HCT116 (cell line): ENCODE measurements around the gene SCML2. TPM values are rescaled to one million over a fixed set of nuclear protein-coding genes. Genes with fewer than 3 reads are reported as not detected.

Experiments
- ATAC-seq: fragments of 200-7000 bp; cut with Tn5 transposase; 2 replicates; pipeline ENCODE4 v1.9.1; 2020; ENCODE audit warnings: mild to moderate bottlenecking, moderate library complexity
- BruUV-seq: library from RNA; stranded (reverse); fragments of 400-500 nt; replicated peaks from 2 replicates; lab custom pipeline; 2021; lab: Mats Ljungman, UMichigan
- CTCF ChIA-PET: fragments of 300-600 bp; sonication (Branson Sonifier 250); formaldehyde crosslinking; loops from one replicate; lab custom pipeline; 2021; ENCODE audit warnings: antibody characterized with exemption; lab: Charles Lee
- POLR2A ChIA-PET: fragments of 300-600, 350-600 bp; sonication (Branson Sonifier 250); formaldehyde crosslinking; loops from one replicate; lab custom pipeline; 2021; ENCODE audit warnings: antibody characterized with exemption; lab: Charles Lee
- RAD21 ChIA-PET, 2 experiments: fragments of 300-600 bp; sonication (Branson Sonifier 250); formaldehyde crosslinking; loops; one replicate each; lab custom pipeline; 2023; ENCODE audit warnings: low total read pairs in 2 of 2; ENCODE audit not compliant: uncharacterized antibody in 2 of 2, unreplicated experiment in 2 of 2, low non-redundant PET in 1 of 2; lab: Charles Lee
- DNase-seq: peaks from one replicate; pipeline ENCODE4 v3.0.0-alpha.2; 2010; ENCODE audit warnings: low read depth, low spot score
- H2AFZ ChIP-seq: fragments of 200-600 bp; shearing (Covaris generic), sonication (generic); 2 replicates; pipeline ENCODE4 v1.6.1; 2017; ENCODE audit warnings: low read depth, mixed run types, mixed read lengths, antibody characterized with exemption, low read length; ENCODE audit not compliant: poor library complexity, severe bottlenecking
- H3K27ac ChIP-seq: 2 replicates; pipeline ENCODE4 v1.5.1; 2012; ENCODE audit warnings: low read depth, low read length
- H3K27me3 ChIP-seq: fragments of 200-600 bp; sonication (generic); 2 replicates; pipeline ENCODE4 v1.6.1; 2016; ENCODE audit warnings: mixed run types, low read length, mixed read lengths; ENCODE audit not compliant: insufficient read depth
- H3K36me3 ChIP-seq, 2 experiments: fragments of 200-500 bp in 1 of 2; fragments of 200-600 bp in 1 of 2; sonication (Bioruptor generic) in 1 of 2; sonication (generic) in 1 of 2; 2 replicates each; pipeline versions ENCODE4 v1.5.1 to v1.6.1; 2014 to 2016; ENCODE audit warnings: low read length in 2 of 2, inconsistent platforms in 1 of 2, mixed read lengths in 1 of 2, mixed run types in 1 of 2; ENCODE audit not compliant: insufficient read depth in 2 of 2, control insufficient read depth in 1 of 2
- H3K4me1 ChIP-seq, 2 experiments: fragments of 200-600 bp in 1 of 2; sonication (generic) in 1 of 2; 2 replicates each; pipeline versions ENCODE4 v1.5.1 to v1.6.1; 2012 to 2017; ENCODE audit warnings: low read length in 2 of 2, inconsistent platforms in 1 of 2, mild to moderate bottlenecking in 1 of 2, mixed read lengths in 1 of 2, mixed run types in 1 of 2, moderate library complexity in 1 of 2; ENCODE audit not compliant: insufficient read depth in 2 of 2, control insufficient read depth in 1 of 2
- H3K4me2 ChIP-seq: fragments of 200-600 bp; sonication (generic); 2 replicates; pipeline ENCODE4 v1.6.1; 2017; ENCODE audit warnings: mixed run types, low read length, mixed read lengths
- H3K4me3 ChIP-seq, 2 experiments: fragments of 200-600 bp in 1 of 2; sonication (generic) in 1 of 2; replicated peaks in 1 of 2; 2 replicates each; pipeline ENCODE4 v1.5.1; 2011 to 2016; ENCODE audit warnings: low read length in 2 of 2, control low read depth in 1 of 2, low read depth in 1 of 2, mild to moderate bottlenecking in 1 of 2, mixed read lengths in 1 of 2, mixed run types in 1 of 2
- H3K79me2 ChIP-seq: fragments of 200-600 bp; sonication (generic); 2 replicates; pipeline ENCODE4 v1.6.1; 2017; ENCODE audit warnings: mild to moderate bottlenecking, mixed run types, low read length, moderate library complexity, mixed read lengths; ENCODE audit not compliant: insufficient read depth
- H3K9ac ChIP-seq: fragments of 200-600 bp; sonication (generic); 2 replicates; pipeline ENCODE4 v1.6.1; 2016; ENCODE audit warnings: low read length, mixed read lengths
- H3K9me2 ChIP-seq: fragments of 200-600 bp; sonication (generic), shearing (Covaris generic); 2 replicates; pipeline ENCODE4 v1.6.1; 2017; ENCODE audit warnings: mixed run types, mild to moderate bottlenecking, moderate library complexity; ENCODE audit not compliant: insufficient read depth
- H3K9me3 ChIP-seq, 2 experiments: fragments of 200-500 bp in 1 of 2; fragments of 200-600 bp in 1 of 2; sonication (Bioruptor generic) in 1 of 2; sonication (generic) in 1 of 2; 2 replicates each; pipeline ENCODE4 v1.6.1; 2014 to 2017; ENCODE audit warnings: low read length in 2 of 2, mixed read lengths in 2 of 2, inconsistent platforms in 1 of 2, low read depth in 1 of 2, mild to moderate bottlenecking in 1 of 2, mixed run types in 1 of 2, moderate library complexity in 1 of 2; ENCODE audit not compliant: control insufficient read depth in 1 of 2, insufficient read depth in 1 of 2
- H4K20me1 ChIP-seq: fragments of 200-600 bp; sonication (generic), shearing (Covaris generic); 2 replicates; pipeline ENCODE4 v1.6.1; 2017; ENCODE audit warnings: mixed run types, mild to moderate bottlenecking, moderate library complexity; ENCODE audit not compliant: insufficient read depth
- CBX3 ChIP-seq: IDR thresholded peaks from 2 replicates; pipeline ENCODE4 v1.6.1; 2012; ENCODE audit warnings: low read depth
- CTCF ChIP-seq, 3 experiments: fragments of 200-600 bp in 1 of 3; sonication (generic) in 1 of 3; IDR thresholded peaks in 2 of 3; conservative IDR thresholded peaks in 1 of 3; 2 replicates each; pipeline ENCODE4 v1.5.1; 2012 to 2017; ENCODE audit warnings: low read depth in 2 of 3, low read length in 2 of 3, antibody characterized with exemption in 1 of 3, borderline replicate concordance in 1 of 3, control low read depth in 1 of 3, mild to moderate bottlenecking in 1 of 3, mixed read lengths in 1 of 3, mixed run types in 1 of 3, moderate library complexity in 1 of 3; ENCODE audit not compliant: insufficient read depth in 1 of 3
- EZH2 ChIP-seq: fragments of 200-600 bp; sonication (generic); IDR thresholded peaks from 2 replicates; pipeline ENCODE4 v1.6.1; 2017; ENCODE audit warnings: antibody characterized with exemption, mixed run types
- JUND ChIP-seq: IDR thresholded peaks from 2 replicates; pipeline ENCODE4 v1.6.1; 2012
- POLR2A ChIP-seq: IDR thresholded peaks from 2 replicates; pipeline ENCODE4 v1.7.0; 2011; ENCODE audit warnings: borderline replicate concordance; ENCODE audit not compliant: insufficient read depth, insufficient read length; ENCODE audit errors: extremely low read depth
- SP1 ChIP-seq: IDR thresholded peaks from 2 replicates; pipeline ENCODE4 v1.6.1; 2012; ENCODE audit warnings: low read depth
- SRF ChIP-seq: IDR thresholded peaks from 2 replicates; pipeline ENCODE4 v1.6.1; 2012; ENCODE audit warnings: low read depth
- intact Hi-C: fragments of 100-400 bp; cut with micrococcal nuclease; formaldehyde crosslinking; loops from 2 replicates; pipeline ENCODE4 v1.10.0; 2022
- total RNA-seq: library from RNA; stranded (reverse); gene quantifications from one replicate; pipeline ENCODE4 v1.2.1, GENCODE V29; 2021; ENCODE audit not compliant: unreplicated experiment
- TF ChIP-seq, protein P1 (sequence below): IDR thresholded peaks from 2 replicates; pipeline ENCODE4 v1.6.1; 2011; ENCODE audit warnings: mild to moderate bottlenecking, low read length, moderate library complexity; ENCODE audit not compliant: insufficient replicate concordance; ENCODE audit errors: extremely low read depth

Gene SCML2
- total RNA-seq, 1 experiment from 2014 or later: 5.2 TPM

GRCh38 chrX:18288716-18289115 is 65.8 kb downstream of the SCML2 start:
- Histone ChIP-seq H3K27me3 (no peaks in the 10 kb centered on the region), H3K9ac (no peak overlapping the region), H3K4me1 (no peaks in the 10 kb centered on the region), H3K36me3 (no peaks in the 10 kb centered on the region), H3K27ac (no peak overlapping the region), H3K79me2 (no peaks in the 10 kb centered on the region), H2AFZ (no peak overlapping the region), H3K9me3 (no peaks in the 10 kb centered on the region), H4K20me1 (no peaks in the 10 kb centered on the region), H3K9me2 (no peaks in the 10 kb centered on the region), H3K4me2 (no peak overlapping the region), H3K4me3 (no peak overlapping the region)
- intact Hi-C loops: no loop called here
- no TSS peak for BruUV-seq
- CTCF ChIA-PET: no interaction called here
- POLR2A ChIA-PET: no interaction called here
- ATAC-seq (no peak), DNase-seq (no peak)
- RAD21 ChIA-PET: no interaction called here
- TF ChIP-seq CBX3 (no peak), POLR2A (no peak), SRF (no peak), JUND (no peak), CTCF (IDR thresholded peaks at IDR 0.05 in 2 of 3, conservative IDR thresholded peaks at IDR 0.05 in 1 of 3; ENCODE audit: borderline replicate concordance in 1 of 3, insufficient read depth in 1 of 3, low read depth in 2 of 3, low read length in 2 of 3) (no peak), EZH2 (no peak), SP1 (no peak)
- TF ChIP-seq, protein P1, sequence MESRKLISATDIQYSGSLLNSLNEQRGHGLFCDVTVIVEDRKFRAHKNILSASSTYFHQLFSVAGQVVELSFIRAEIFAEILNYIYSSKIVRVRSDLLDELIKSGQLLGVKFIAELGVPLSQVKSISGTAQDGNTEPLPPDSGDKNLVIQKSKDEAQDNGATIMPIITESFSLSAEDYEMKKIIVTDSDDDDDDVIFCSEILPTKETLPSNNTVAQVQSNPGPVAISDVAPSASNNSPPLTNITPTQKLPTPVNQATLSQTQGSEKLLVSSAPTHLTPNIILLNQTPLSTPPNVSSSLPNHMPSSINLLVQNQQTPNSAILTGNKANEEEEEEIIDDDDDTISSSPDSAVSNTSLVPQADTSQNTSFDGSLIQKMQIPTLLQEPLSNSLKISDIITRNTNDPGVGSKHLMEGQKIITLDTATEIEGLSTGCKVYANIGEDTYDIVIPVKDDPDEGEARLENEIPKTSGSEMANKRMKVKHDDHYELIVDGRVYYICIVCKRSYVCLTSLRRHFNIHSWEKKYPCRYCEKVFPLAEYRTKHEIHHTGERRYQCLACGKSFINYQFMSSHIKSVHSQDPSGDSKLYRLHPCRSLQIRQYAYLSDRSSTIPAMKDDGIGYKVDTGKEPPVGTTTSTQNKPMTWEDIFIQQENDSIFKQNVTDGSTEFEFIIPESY: no peak
